H1 (cell line): Measurements from ENCODE around the gene RFX2. TPM values are rescaled to one million over a fixed set of nuclear protein-coding genes. Genes with fewer than 3 reads are reported as not detected.

Source experiments
- CTCF ChIA-PET: fragments of 300-600 bp; sonication (Branson Sonifier 250); formaldehyde crosslinking; loops from one replicate; lab custom pipeline; 2021; ENCODE audit not compliant: partially characterized antibody; lab: Charles Lee
- POLR2A ChIA-PET: fragments of 300-600 bp; sonication (Branson Sonifier 250); formaldehyde crosslinking; loops from one replicate; lab custom pipeline; 2021; ENCODE audit warnings: inconsistent platforms; ENCODE audit not compliant: partially characterized antibody; lab: Charles Lee
- DNase-seq, 2 experiments: peaks; one replicate each; pipeline versions ENCODE4 v3.0.0 to v3.0.0-alpha.2; 2010 to 2022; ENCODE audit warnings: low spot score in 2 of 2, low read depth in 1 of 2, mixed read lengths in 1 of 2
- FAIRE-seq: peaks from 2 replicates; lab custom pipeline; 2011; peaks lifted over from hg19 to GRCh38; lab: Jason Lieb, UNC
- H2AFZ ChIP-seq: 2 replicates; pipeline ENCODE4 v1.8.1; 2012; ENCODE audit warnings: low read length, inconsistent platforms
- H2AK5ac ChIP-seq: 2 replicates; pipeline ENCODE4 v1.6.1; 2013; ENCODE audit warnings: low read depth, low read length
- H2BK120ac ChIP-seq: replicated peaks from 2 replicates; pipeline ENCODE3; 2013; ENCODE audit warnings: low read depth, low read length, inconsistent platforms
- H2BK12ac ChIP-seq: 2 replicates; pipeline ENCODE4 v1.6.1; 2013; ENCODE audit warnings: low read depth, low read length
- H2BK15ac ChIP-seq: 2 replicates; pipeline ENCODE4 v1.6.1; 2013; ENCODE audit warnings: low read length
- H2BK20ac ChIP-seq: 2 replicates; pipeline ENCODE4 v1.6.1; 2013; ENCODE audit warnings: low read length
- H2BK5ac ChIP-seq: 2 replicates; pipeline ENCODE4 v1.6.1; 2013; ENCODE audit warnings: low read depth, low read length
- H3K14ac ChIP-seq: 2 replicates; pipeline ENCODE4 v1.6.1; 2013; ENCODE audit warnings: inconsistent platforms; ENCODE audit not compliant: insufficient read length
- H3K18ac ChIP-seq: 2 replicates; pipeline ENCODE4 v1.6.1; 2013; ENCODE audit warnings: low read length; ENCODE audit errors: extremely low read depth
- H3K23ac ChIP-seq: 2 replicates; pipeline ENCODE4 v1.6.1; 2013; ENCODE audit warnings: inconsistent platforms; ENCODE audit not compliant: insufficient read length
- H3K23me2 ChIP-seq: 2 replicates; pipeline ENCODE4 v1.6.1; 2013; ENCODE audit warnings: low read depth, low read length
- H3K27ac ChIP-seq: 2 replicates; pipeline ENCODE4 v1.6.1; 2011; ENCODE audit warnings: low read depth, low read length, inconsistent platforms
- H3K27me3 ChIP-seq, 4 experiments: replicated peaks in 1 of 4; 1 replicate in 1 of 4; 2 replicates in 3 of 4; pipeline versions ENCODE4 v1.6.1 to v1.8.1; 2011 to 2013; ENCODE audit warnings: low read length in 3 of 4, mild to moderate bottlenecking in 3 of 4, inconsistent platforms in 2 of 4, mixed read lengths in 2 of 4, moderate library complexity in 1 of 4; ENCODE audit not compliant: control insufficient read depth in 3 of 4, insufficient read depth in 3 of 4; ENCODE audit errors: extremely low read depth in 1 of 4
- H3K36me3 ChIP-seq, 4 experiments: 2 replicates each; pipeline versions ENCODE4 v1.6.1 to v1.8.1; 2011 to 2013; ENCODE audit warnings: mild to moderate bottlenecking in 4 of 4, low read length in 3 of 4, moderate library complexity in 2 of 4, control low read depth in 1 of 4, inconsistent platforms in 1 of 4; ENCODE audit not compliant: insufficient read depth in 4 of 4, control insufficient read depth in 2 of 4
- H3K4ac ChIP-seq: replicated peaks from 2 replicates; pipeline ENCODE3; 2013; ENCODE audit warnings: low read length, low read depth, mixed read lengths, inconsistent platforms; ENCODE audit not compliant: insufficient read length
- H3K4me1 ChIP-seq, 4 experiments: replicated peaks in 1 of 4; 1 replicate in 1 of 4; 2 replicates in 3 of 4; pipeline versions ENCODE4 v1.6.1 to v1.8.1; 2011 to 2013; ENCODE audit warnings: low read length in 3 of 4, inconsistent platforms in 2 of 4, mixed read lengths in 1 of 4; ENCODE audit not compliant: insufficient read depth in 4 of 4, control insufficient read depth in 3 of 4
- H3K4me2 ChIP-seq, 2 experiments: 2 replicates each; pipeline versions ENCODE4 v1.6.1 to v1.8.1; 2011 to 2013; ENCODE audit warnings: low read depth in 2 of 2, low read length in 2 of 2, control low read depth in 1 of 2, inconsistent platforms in 1 of 2, mild to moderate bottlenecking in 1 of 2; ENCODE audit not compliant: insufficient read depth in 1 of 2
- H3K4me3 ChIP-seq, 4 experiments: fragments of 200-600, 300-600 bp in 1 of 4; sonication (generic), shearing (Covaris generic), sonication (Bioruptor Twin) in 1 of 4; 2 replicates each; pipeline versions ENCODE4 v1.5.1 to v1.8.1; 2011 to 2016; ENCODE audit warnings: low read length in 4 of 4, low read depth in 3 of 4, control low read depth in 2 of 4, inconsistent platforms in 2 of 4, mild to moderate bottlenecking in 2 of 4, mixed read lengths in 1 of 4, moderate library complexity in 1 of 4; ENCODE audit not compliant: insufficient read depth in 2 of 4; ENCODE audit errors: extremely low read depth in 1 of 4
- H3K56ac ChIP-seq: replicated peaks from 2 replicates; pipeline ENCODE3; 2013; ENCODE audit warnings: low read depth, mild to moderate bottlenecking, mixed read lengths, low read length, inconsistent platforms; ENCODE audit not compliant: insufficient read length
- H3K79me1 ChIP-seq: 2 replicates; pipeline ENCODE4 v1.6.1; 2013; ENCODE audit warnings: low read depth, low read length, control low read depth
- H3K79me2 ChIP-seq, 2 experiments: 2 replicates each; pipeline versions ENCODE4 v1.6.1 to v1.8.1; 2012 to 2013; ENCODE audit warnings: low read length in 2 of 2, mild to moderate bottlenecking in 2 of 2, inconsistent platforms in 1 of 2; ENCODE audit not compliant: insufficient read depth in 2 of 2, control insufficient read depth in 1 of 2
- H3K9ac ChIP-seq, 4 experiments: replicated peaks in 1 of 4; 1 replicate in 1 of 4; 2 replicates in 3 of 4; pipeline versions ENCODE4 v1.6.1 to v1.8.1; 2011 to 2013; ENCODE audit warnings: low read depth in 3 of 4, low read length in 3 of 4, control low read depth in 2 of 4, mild to moderate bottlenecking in 2 of 4, moderate library complexity in 2 of 4, inconsistent platforms in 1 of 4; ENCODE audit errors: extremely low read depth in 1 of 4
- H3K9me3 ChIP-seq, 2 experiments: 2 replicates each; pipeline versions ENCODE4 v1.6.1 to v1.8.1; 2012 to 2013; ENCODE audit warnings: mild to moderate bottlenecking in 2 of 2, moderate library complexity in 2 of 2, control low read depth in 1 of 2, inconsistent platforms in 1 of 2, low read depth in 1 of 2, low read length in 1 of 2, mixed read lengths in 1 of 2; ENCODE audit not compliant: insufficient read depth in 2 of 2
- H4K20me1 ChIP-seq, 2 experiments: replicated peaks in 1 of 2; 2 replicates each; pipeline versions ENCODE3 to v1.8.1; 2011 to 2013; ENCODE audit warnings: inconsistent platforms in 2 of 2, low read length in 2 of 2, mild to moderate bottlenecking in 1 of 2; ENCODE audit not compliant: insufficient read depth in 2 of 2, control insufficient read depth in 1 of 2
- H4K5ac ChIP-seq: 2 replicates; pipeline ENCODE4 v1.6.1; 2013; ENCODE audit warnings: low read length, low read depth, mixed read lengths, inconsistent platforms; ENCODE audit not compliant: insufficient read length
- H4K8ac ChIP-seq: 2 replicates; pipeline ENCODE4 v1.8.0; 2013; ENCODE audit warnings: mild to moderate bottlenecking, moderate library complexity, low read length, inconsistent platforms; ENCODE audit not compliant: insufficient read depth; ENCODE audit errors: extremely low read depth
- H4K91ac ChIP-seq: replicated peaks from 2 replicates; pipeline ENCODE3; 2013; ENCODE audit warnings: low read length, mixed read lengths, inconsistent platforms; ENCODE audit not compliant: insufficient read length
- CHD1 ChIP-seq: IDR thresholded peaks from 2 replicates; pipeline ENCODE4 v1.6.1; 2012; ENCODE audit warnings: low read depth, low read length, improper control_type of control experiment
- CTBP2 ChIP-seq: IDR thresholded peaks from 2 replicates; pipeline ENCODE4 v1.7.0; 2011; ENCODE audit warnings: borderline replicate concordance, mild to moderate bottlenecking, moderate library complexity, mixed read lengths, low read length; ENCODE audit not compliant: insufficient read depth, insufficient read length
- EZH2 ChIP-seq: fragments of 200-600 bp; sonication (generic); IDR thresholded peaks from 2 replicates; pipeline ENCODE4 v1.7.1; 2012; ENCODE audit warnings: low read depth, mild to moderate bottlenecking, moderate library complexity, low read length, inconsistent platforms; ENCODE audit not compliant: severe bottlenecking
- FOSL1 ChIP-seq: IDR thresholded peaks from 2 replicates; pipeline ENCODE4 v1.6.1; 2011; ENCODE audit warnings: mild to moderate bottlenecking, low read depth, low read length, moderate library complexity; ENCODE audit not compliant: insufficient read depth
- HDAC2 ChIP-seq, 2 experiments: fragments of 300-600 bp in 1 of 2; sonication (generic) in 1 of 2; IDR thresholded peaks; 2 replicates each; pipeline ENCODE4 v1.6.1; 2011 to 2012; ENCODE audit warnings: low read depth in 2 of 2, low read length in 2 of 2, mild to moderate bottlenecking in 2 of 2, moderate library complexity in 2 of 2, borderline replicate concordance in 1 of 2, inconsistent platforms in 1 of 2
- JUN ChIP-seq: IDR thresholded peaks from 2 replicates; pipeline ENCODE4 v1.6.1; 2011; ENCODE audit warnings: low read depth, mild to moderate bottlenecking, improper control_type of control experiment, low read length
- KDM1A ChIP-seq: fragments of 200-600, 300-600 bp; sonication (generic); IDR thresholded peaks from 2 replicates; pipeline ENCODE4 v1.7.1; 2016; ENCODE audit warnings: mild to moderate bottlenecking, low read length, borderline replicate concordance
- KDM4A ChIP-seq: IDR thresholded peaks from one replicate; pipeline ENCODE4 v1.7.1; 2012; ENCODE audit warnings: low read depth, mild to moderate bottlenecking, moderate library complexity, low read length, inconsistent platforms; ENCODE audit not compliant: severe bottlenecking
- MAFK ChIP-seq: IDR thresholded peaks from 2 replicates; pipeline ENCODE4 v1.6.1; 2012; ENCODE audit warnings: low read depth, mild to moderate bottlenecking, improper control_type of control experiment, low read length
- PHF8 ChIP-seq: fragments of 200-600 bp; sonication (generic); conservative IDR thresholded peaks from 2 replicates; pipeline ENCODE4 v1.7.1; 2012; ENCODE audit warnings: low read depth, mild to moderate bottlenecking, inconsistent platforms, low read length, moderate library complexity
- POU5F1 ChIP-seq: IDR thresholded peaks from 2 replicates; pipeline ENCODE4 v1.6.1; 2011; ENCODE audit warnings: low read depth, mild to moderate bottlenecking, low read length, moderate library complexity
- RAD21 ChIP-seq, 2 experiments: IDR thresholded peaks in 1 of 2; conservative IDR thresholded peaks in 1 of 2; 2 replicates each; pipeline ENCODE4 v1.6.1; 2011; ENCODE audit warnings: low read depth in 2 of 2, low read length in 2 of 2, improper control_type of control experiment in 1 of 2, inconsistent platforms in 1 of 2, mild to moderate bottlenecking in 1 of 2, moderate library complexity in 1 of 2
- TBP ChIP-seq: IDR thresholded peaks from 2 replicates; pipeline ENCODE4 v1.6.1; 2011; ENCODE audit warnings: low read depth, low read length, improper control_type of control experiment
- TCF12 ChIP-seq: IDR thresholded peaks from 2 replicates; pipeline ENCODE4 v1.6.1; 2011; ENCODE audit warnings: low read depth, mild to moderate bottlenecking, low read length
- WGBS, 2 experiments: shearing (Covaris generic) in 1 of 2; methylation state at CpG; one replicate each; pipeline versions ENCODE4 v1.1.6 to v1.1.7; 2013 to 2015; ENCODE audit warnings: low lambda C conversion rate in 2 of 2, mixed read lengths in 2 of 2, inconsistent platforms in 1 of 2, low coverage in 1 of 2, missing lambda C conversion rate in 1 of 2; ENCODE audit not compliant: insufficient replicate concordance in 2 of 2, insufficient coverage in 1 of 2, insufficient read length in 1 of 2; ENCODE audit errors: extremely low coverage in 1 of 2, missing lambda C conversion rate in 1 of 2; 5-methylcytosine and 5-hydroxymethylcytosine counted together
- polyA plus RNA-seq, 7 experiments: library from polyadenylated mRNA; depleted of rRNA in 3 of 7; stranded (reverse) in 5 of 7; unstranded in 2 of 7; fragments of >200 nt in 5 of 7; fragments of 200-250 nt in 2 of 7; gene quantifications; 1 replicate in 5 of 7; 2 replicates in 1 of 7; 4 replicates in 1 of 7; pipeline versions ENCODE4 v1.2.1 to v1.2.3, GENCODE V29; 2011 to 2013; ENCODE audit warnings: missing spikeins in 2 of 7, mixed read lengths in 2 of 7
- total RNA-seq: library from RNA; stranded (reverse); fragmentation: NEBNext Ultra II Directional; extraction: Animal tissue kit (Norgen Biotek cat#: 25700); gene quantifications from 2 replicates; pipeline ENCODE4 v1.2.1, GENCODE V29; 2021

The RFX2 gene
- total and polyA plus RNA-seq, 2 of the 8 experiments (the other 6 are each of a cell fraction or from before 2014, with no cell fraction given): 4.8 to 5.3 TPM

DNA sequence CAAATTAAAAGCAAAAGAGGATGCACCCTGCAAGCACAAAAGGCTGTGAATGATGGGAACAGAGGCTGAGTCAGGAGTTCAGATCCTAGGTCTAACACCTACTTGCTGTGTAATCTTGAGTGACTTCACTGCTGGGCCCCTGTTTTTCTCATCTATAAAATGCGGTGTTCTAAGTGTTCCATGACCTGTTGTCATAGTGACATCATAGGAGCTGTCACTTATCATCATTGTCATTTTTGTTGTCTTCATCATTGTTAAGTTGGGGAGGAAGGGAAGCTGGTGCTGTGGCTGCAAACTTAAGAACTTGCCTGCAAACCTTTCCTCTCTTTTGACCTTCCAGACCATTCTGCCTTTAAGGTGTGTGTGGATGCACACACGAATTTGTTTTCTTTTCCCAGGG lies 45.7 kb upstream of the RFX2 start:
- Histone ChIP-seq H3K9ac (no peak overlapping the region), H3K27ac (no peak overlapping the region), H3K56ac (no peak overlapping the region), H3K9me3 (peaks cover 29 to 56% of the 10 kb centered on the region in 2 experiments), H2BK5ac (no peak overlapping the region), H2BK15ac (no peak overlapping the region), H2BK120ac (no peak overlapping the region), H4K8ac (no peak overlapping the region), H3K23me2 (no peaks in the 10 kb centered on the region), H3K18ac (no peak overlapping the region), H4K20me1 (no peaks in the 10 kb centered on the region), H2AFZ (no peak overlapping the region), H3K27me3 (no peaks in the 10 kb centered on the region), H3K36me3 (no peaks in the 10 kb centered on the region), H3K4me2 (no peak overlapping the region), H2AK5ac (no peak overlapping the region), H2BK20ac (no peak overlapping the region), H3K79me2 (no peaks in the 10 kb centered on the region), H3K79me1 (no peaks in the 10 kb centered on the region), H3K14ac (no peak overlapping the region), H4K91ac (no peak overlapping the region), H3K4ac (no peak overlapping the region), H3K4me3 (no peak overlapping the region), H2BK12ac (no peak overlapping the region), H3K4me1 (no peaks in the 10 kb centered on the region), H3K23ac (no peak overlapping the region), H4K5ac (no peak overlapping the region)
- CTCF ChIA-PET: interaction anchor here (0.7 to 0.9 kb wide), 2 partner anchors 31 to 135 kb away, joined by 4 to 8 read pairs; no protein-coding TSS in a partner anchor
- POLR2A ChIA-PET: no interaction called here
- DNase-seq (no peak), FAIRE-seq (no peak)
- 52% methylated on average over 2 of the region's 2 CpGs; no CpG with 5 or more reads in 1 of the 2 experiments for WGBS, 2 experiments
- TF ChIP-seq MAFK (no peak), TBP (no peak), CTBP2 (no peak), PHF8 (no peak), KDM4A (no peak), KDM1A (no peak), CHD1 (no peak), HDAC2 (IDR thresholded peaks at IDR 0.05; ENCODE audit: borderline replicate concordance in 1 of 2, low read depth in 2 of 2, low read length in 2 of 2) (no peak), EZH2 (no peak), JUN (no peak), POU5F1 (no peak), TCF12 (no peak), FOSL1 (no peak), RAD21 (IDR thresholded peaks at IDR 0.05 in 1 of 2, conservative IDR thresholded peaks at IDR 0.05 in 1 of 2; ENCODE audit: low read depth in 2 of 2, low read length in 2 of 2) (no peak)
